ENCODE data around the gene PAK6. TPM values are rescaled to one million over a fixed set of nuclear protein-coding genes. Genes with fewer than 3 reads are reported as not detected.

The PAK6 gene
- total and polyA plus RNA-seq, 12 donors: 4.9 to 31.0 (median 13.1) TPM

- H3K4me1 ChIP-seq (replicated peaks in 1 of 2): peaks cover 17 to 19% of the 10 kb centered on the region in 2 donors
- 78 to 86% (median 82%) methylated on average over 7 of the region's 7 CpGs for WGBS, 4 donors
- intact Hi-C loops (cut with DNase I): no loop called here
- TF ChIP-seq CTCF (IDR thresholded peaks at IDR 0.05): no peak
- no peak for TF ChIP-seq POLR2A (IDR thresholded peaks at IDR 0.05)
- H3K36me3 ChIP-seq (replicated peaks in 1 of 2): no peaks in the 10 kb centered on the region
- DNase-seq: no peak
- peaks cover 27% of the 10 kb centered on the region for H3K27me3 ChIP-seq
- H3K27ac ChIP-seq: no peak overlapping the region
- H3K4me3 ChIP-seq: no peak overlapping the region
- H3K9me3 ChIP-seq (replicated peaks in 1 of 3): no peaks in the 10 kb centered on the region
These were observed 47.2 kb downstream of the PAK6 start for GRCh38 chr15:40286061-40286532.

DNA sequence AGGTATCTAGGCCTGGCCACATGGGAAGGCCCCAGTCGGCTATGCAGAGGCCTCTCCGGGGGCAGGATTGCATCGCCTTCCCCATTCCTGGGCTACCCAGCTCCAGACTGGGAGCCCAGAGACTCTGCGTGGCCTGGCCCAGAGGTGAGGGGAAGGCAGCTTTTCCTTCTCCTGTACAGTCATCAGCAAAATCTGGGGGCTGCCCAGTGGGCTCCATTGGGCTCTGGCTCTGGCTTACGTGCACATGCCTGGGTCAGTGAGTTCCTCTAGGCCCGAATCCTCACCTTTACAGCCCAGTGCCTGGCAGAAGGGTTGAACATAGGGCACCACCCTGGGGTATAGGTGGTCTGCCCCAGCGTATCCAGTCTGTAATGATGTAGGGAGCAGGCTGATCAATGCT is 47.9 kb downstream of the PAK6 start:
- Histone ChIP-seq H3K27me3 (peaks cover 21% of the 10 kb centered on the region), H3K27ac (no peak overlapping the region), H3K4me3 (no peak overlapping the region), H3K9me3 (replicated peaks in 1 of 3) (no peaks in the 10 kb centered on the region), H3K36me3 (replicated peaks in 1 of 2) (no peaks in the 10 kb centered on the region), H3K4me1 (replicated peaks in 1 of 2) (peaks cover 19 to 23% of the 10 kb centered on the region in 2 donors)
- no peak for DNase-seq
- TF ChIP-seq CTCF (IDR thresholded peaks at IDR 0.05) (no peak), POLR2A (IDR thresholded peaks at IDR 0.05) (no peak)
- 82 to 96% (median 87%) methylated on average over 2 to 7 of the region's 7 CpGs for WGBS, 4 donors
- intact Hi-C loops (cut with DNase I): no loop called here

DNA sequence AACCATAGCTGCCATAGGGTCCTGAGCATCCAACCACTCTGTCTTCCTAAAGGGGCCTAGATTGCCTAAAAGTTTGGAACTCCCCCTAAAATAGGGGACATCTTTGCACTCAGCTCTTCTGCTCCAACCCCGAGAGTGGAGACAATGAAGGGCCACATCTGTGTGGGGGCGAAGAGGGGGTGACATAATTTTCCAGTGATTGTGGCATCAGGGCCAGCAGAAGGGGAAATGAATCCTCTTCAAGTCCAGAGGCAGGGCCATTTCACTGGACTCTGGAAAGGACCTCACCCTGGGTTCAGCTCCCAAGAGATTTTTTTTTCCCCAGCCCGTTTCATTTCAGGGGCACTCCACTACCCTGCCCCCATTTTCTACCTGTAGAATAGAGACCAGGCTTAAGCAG is 48.6 kb downstream of the PAK6 start:
- DNase-seq: no peak
- no peaks in the 10 kb centered on the region for H3K36me3 ChIP-seq (replicated peaks in 1 of 2)
- intact Hi-C loops (cut with DNase I): no loop called here
- H3K4me3 ChIP-seq: no peak overlapping the region
- no peaks in the 10 kb centered on the region for H3K9me3 ChIP-seq (replicated peaks in 1 of 3)
- H3K27me3 ChIP-seq: peaks cover 16% of the 10 kb centered on the region
- H3K4me1 ChIP-seq (replicated peaks in 1 of 2): peaks cover 12 to 17% of the 10 kb centered on the region in 2 donors
- no peak overlapping the region for H3K27ac ChIP-seq
- 80 to 94% (median 91%) methylated on average over 3 of the region's 3 CpGs for WGBS, 4 donors
- TF ChIP-seq CTCF (IDR thresholded peaks at IDR 0.05) (no peak), POLR2A (IDR thresholded peaks at IDR 0.05) (no peak)

GRCh38 chr15:40287968-40288367 is 49.1 kb downstream of the PAK6 start:
- no peak for TF ChIP-seq POLR2A (IDR thresholded peaks at IDR 0.05)
- TF ChIP-seq CTCF (IDR thresholded peaks at IDR 0.05): no peak
- intact Hi-C loops (cut with DNase I): no loop called here
- peaks cover 11% of the 10 kb centered on the region for H3K27me3 ChIP-seq

More at GRCh38 chr15:40287968-40288367, 49.1 kb downstream of the PAK6 start:
- Histone ChIP-seq H3K4me3 (no peak overlapping the region), H3K9me3 (replicated peaks in 1 of 3) (no peaks in the 10 kb centered on the region), H3K4me1 (replicated peaks in 1 of 2) (peaks cover 7 to 12% of the 10 kb centered on the region in 2 donors), H3K27ac (no peak overlapping the region), H3K36me3 (replicated peaks in 1 of 2) (no peaks in the 10 kb centered on the region)
- WGBS, 4 donors: 75 to 89% (median 80%) methylated on average over 1 to 4 of the region's 4 CpGs
- DNase-seq: no peak
